HG02610 (cell line): Measurements from ENCODE around the gene TUBA4A.

ENCODE experiments used
- ATAC-seq: cut with Tn5 transposase; IDR thresholded peaks from one replicate; pipeline ENCODE4 v1.9.1; 2021; ENCODE audit warnings: mild to moderate bottlenecking, moderate library complexity; ENCODE audit not compliant: unreplicated experiment

TUBA4A gene

DNA sequence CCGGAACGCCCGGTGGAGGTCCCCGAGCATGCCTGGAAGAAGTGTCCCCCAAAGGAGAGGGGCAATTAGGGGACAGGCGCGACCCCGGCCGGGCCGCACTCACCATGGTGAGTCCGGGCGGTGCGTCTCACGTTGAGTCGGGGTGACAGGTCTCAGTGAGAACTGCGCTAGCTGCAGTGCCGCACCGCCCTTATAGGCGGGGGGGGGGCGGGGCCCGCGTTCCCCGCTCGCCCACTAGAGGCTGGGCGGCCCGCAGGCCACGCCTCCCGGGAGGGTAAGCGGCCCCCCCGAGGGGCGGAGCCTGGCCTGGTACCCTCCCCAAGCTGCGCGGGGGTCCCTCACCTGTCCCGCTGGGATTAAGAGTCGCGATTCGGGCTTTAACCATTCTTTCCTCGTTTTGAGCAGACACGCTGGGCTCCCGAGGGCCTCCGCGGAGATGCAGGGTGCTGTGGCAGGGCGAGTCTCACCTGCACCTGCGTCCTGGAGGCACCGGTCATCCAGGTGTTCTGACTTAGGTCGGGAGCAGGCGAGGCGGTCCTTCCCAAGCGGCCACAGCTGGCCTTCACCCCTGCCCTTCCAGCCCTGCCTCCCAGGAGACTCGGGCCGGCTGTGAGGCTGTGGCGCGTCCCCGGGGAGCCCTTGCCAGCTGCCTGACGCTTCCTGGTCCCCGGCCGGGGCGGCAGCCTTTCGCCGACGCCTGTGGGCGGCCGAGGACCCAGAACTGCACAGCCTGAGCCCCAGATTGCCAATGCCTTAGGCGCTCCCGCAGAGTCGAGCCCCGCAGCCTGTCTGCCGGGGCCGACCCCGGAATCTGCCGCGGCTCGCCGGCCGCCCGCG lies at the start of gene TUBA4A:
Gene TUBA4A, minus strand, starts transcription at position 166 of the 837 bp plus-strand sequence. Its CDS starts 60 bp downstream, at position 106.
- peak; percentile 65 for ATAC-seq

DNA sequence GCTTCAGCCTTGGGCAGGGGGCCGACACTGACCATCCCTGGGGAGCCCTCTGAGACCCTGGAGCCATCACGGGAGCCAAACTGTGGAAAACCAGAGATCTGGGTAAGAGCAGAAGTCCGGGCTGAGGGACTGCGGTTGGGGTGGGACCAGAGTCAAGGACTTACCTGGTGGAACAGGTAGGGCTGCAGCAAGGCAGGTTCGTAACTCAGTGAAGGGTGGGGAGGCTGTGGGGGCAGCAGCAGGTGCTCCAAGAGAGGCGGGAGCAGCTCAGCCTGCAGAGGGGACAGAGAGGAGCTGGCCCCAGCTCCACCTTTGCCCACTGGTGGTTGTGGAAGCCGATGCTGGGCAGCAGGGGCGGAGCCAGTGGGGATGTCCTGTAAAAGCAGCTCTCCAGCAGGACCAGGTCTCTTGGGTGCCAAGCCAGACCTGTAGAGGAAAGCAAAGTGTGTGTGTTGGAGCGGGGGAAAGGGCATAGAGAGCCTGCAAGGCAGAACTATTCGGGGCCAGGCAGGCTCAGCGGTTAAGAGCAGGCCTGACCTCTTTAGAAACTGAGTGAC lies 48.8 kb upstream of the TUBA4A start:
- ATAC-seq = no peak

GRCh38 chr2:219300022-219300421 lies 46.3 kb upstream of the TUBA4A start:
- ATAC-seq = no peak

- ATAC-seq = no peak
Observed at GRCh38 chr2:219299372-219299760, 45.6 kb upstream of the TUBA4A start.

DNA sequence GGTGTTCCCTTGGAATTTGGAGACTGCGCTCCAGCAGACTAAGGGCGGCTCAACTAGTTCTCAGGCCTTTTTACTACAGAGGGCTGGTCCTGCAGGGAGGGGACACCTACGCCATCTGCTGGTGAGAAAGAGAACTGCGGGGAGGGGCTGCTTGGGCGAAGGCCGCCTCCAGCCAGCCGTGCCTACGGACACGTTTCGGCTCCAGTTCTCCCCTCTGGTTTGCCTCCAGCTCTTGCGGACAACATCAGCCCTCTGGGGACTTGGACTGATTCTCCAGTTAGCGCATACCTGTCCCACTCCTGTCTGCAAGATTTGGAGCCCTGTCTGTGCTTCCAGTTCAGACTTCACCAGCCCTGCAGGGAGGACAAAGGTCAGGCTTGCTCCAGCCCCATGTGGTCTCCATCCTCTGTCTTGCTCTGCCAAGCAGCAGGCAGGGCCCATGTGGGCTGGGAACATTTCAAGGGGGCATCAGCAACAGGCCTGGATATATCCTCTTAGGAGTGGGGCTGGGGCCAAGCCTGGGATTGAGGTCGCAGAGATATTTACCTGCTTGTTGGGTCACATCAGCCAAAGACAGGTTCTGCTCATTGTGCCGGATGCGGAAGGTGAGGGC lies 45.1 kb upstream of the TUBA4A start:
- peak; percentile 51 for ATAC-seq

GRCh38 chr2:219297766-219298456 lies 44.2 kb upstream of the TUBA4A start:
- ATAC-seq = no peak

- ATAC-seq = no peak
Observed at GRCh38 chr2:219296631-219297391, 43.1 kb upstream of the TUBA4A start.

- ATAC-seq = no peak
Observed at GRCh38 chr2:219296142-219296541, 42.4 kb upstream of the TUBA4A start.

GRCh38 chr2:219294356-219295351 lies 40.9 kb upstream of the TUBA4A start:
- ATAC-seq = peak; percentile 87

DNA sequence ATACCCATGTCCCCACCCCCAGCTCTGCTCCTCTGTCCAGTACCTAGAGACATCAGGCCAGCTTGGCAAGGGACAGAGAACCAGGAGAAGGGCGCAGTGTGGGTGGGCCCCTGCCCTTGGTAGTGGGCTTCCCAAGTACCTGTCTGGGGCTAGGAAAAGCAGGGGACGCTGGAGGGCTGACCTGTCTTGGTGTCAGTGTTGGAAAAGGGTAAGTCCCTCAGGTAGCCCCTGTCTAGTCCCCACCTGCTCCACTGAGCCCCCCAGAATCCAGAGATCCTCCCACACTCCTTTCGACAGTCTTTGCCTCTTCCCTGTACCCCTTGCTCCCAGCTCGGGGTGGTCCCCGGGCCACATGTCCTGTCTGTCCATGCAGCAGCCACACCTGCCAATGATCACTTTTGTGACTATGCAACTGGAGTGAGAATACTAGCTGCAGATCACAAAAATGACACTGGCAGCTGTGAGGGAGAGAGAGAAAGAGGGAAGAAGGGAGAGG lies 40.1 kb upstream of the TUBA4A start:
- no peak for ATAC-seq

DNA sequence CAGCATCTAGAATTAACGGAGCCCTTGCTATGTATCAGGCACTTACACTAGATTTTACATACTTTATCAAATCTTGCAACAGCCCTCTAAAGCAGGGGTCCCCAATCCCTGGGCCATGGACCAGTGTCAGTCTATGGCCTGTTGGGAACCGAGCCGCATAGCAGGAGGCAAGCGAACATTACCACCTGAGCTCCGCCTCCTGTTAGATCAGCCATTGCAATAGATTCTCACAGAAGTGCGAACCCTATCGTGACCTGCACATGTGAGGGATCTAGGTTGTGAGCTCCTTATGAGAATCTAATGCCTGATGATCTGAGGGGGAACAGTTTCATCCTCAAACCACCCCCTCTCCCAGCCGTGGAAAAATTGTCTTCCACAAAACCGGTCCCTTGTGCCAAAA lies 38.9 kb upstream of the TUBA4A start:
- no peak for ATAC-seq

DNA sequence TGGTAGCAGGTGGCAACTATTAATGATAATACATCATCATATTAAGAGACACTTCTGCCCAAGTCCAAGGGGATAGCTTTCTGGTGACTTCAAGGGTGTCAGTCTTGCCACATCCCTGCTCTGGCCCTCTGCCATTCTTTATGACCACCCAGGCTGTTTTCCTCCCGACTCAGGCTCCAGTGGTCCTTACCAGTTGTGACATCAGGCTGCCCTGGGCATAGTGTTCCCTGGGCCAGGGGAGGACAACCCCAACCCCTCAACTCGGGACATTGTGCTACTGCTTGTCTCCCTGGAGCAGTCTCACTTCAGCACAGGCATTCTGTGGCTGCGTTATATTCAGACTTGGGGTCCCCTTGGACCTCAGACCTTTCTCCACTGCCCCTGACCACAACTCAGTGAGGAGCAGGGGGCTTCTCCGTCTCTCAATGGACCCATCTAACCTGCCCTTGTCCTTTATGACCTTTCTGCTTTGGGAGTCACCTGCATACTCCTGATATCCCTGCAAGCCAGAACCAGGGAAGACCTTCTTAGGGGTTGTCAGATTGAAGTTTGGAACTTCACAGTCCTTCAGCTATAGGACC lies 38.3 kb upstream of the TUBA4A start:
- ATAC-seq = no peak

GRCh38 chr2:219291394-219291793 lies 37.7 kb upstream of the TUBA4A start:
- ATAC-seq = no peak

- ATAC-seq = no peak
Observed at GRCh38 chr2:219290381-219291171, 36.9 kb upstream of the TUBA4A start.

DNA sequence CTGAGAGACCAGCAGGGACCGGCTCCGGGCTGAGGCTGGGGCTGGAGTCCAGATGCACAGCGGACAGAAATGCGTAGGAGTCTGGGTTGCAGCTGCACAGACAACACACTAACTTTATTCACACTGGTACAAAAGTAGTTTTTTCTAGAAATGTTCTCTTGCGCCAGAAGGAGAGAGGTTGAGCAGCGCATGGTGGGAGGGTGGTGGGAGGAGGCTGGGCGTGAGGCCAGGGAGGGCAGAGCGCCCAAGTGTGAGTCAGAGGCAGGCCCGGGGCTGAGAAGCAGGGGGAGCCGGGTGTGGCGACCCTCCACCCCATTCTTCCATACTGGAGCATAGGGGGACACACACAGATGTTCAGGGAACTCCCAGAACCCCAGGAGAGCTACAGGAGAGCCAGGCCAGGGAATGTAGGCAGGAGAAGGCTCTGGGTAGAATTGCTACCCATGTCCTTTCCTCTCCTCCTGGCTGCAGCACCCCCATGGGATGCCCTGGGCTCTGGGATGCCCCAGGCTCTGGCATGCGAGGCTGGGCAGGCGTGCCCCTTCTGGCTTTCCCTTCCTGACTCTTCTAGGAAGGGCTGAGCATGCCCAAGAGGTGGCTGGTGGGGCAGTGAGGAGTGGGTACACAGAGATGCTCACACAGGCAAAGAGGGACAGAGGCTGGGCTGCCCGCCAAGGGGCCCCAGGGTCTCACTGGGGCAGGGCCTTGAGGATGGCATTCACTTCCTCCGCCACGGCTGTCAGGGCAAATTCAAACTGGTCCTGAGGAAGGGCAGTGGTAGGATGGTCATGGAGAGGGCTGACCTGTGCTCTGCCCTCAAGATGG lies 36.0 kb upstream of the TUBA4A start:
- no peak for ATAC-seq

DNA sequence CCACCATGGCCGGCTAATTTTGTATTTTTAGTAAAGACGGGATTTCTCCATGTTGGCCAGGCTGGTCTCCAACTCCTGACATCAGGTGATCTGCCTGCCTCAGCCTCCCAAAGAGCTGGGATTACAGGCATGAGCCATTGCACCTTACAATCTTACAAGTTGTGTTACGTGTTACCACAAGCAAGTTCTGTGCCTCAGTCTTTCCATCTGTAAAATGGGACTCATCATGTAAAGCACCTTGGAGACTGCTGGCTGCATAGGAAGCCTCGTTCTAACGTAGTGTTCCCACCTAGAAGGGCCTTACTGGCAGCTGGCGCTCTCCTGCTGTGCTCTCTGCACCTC lies 35.4 kb upstream of the TUBA4A start:
- no peak for ATAC-seq

- no peak for ATAC-seq
Observed at GRCh38 chr2:219287580-219288265, 34.0 kb upstream of the TUBA4A start.
